ENCODE results near the gene WHAMM.

The WHAMM gene

GRCh38 chr15:82831894-82832600, 22.6 kb downstream of the WHAMM start:
- no peaks in the 10 kb centered on the region for H4K20me1 ChIP-seq (ENCODE audit: low read depth, low read length)
- H3K27ac ChIP-seq (ENCODE audit: low read depth, low read length): no peak overlapping the region
- H3F3A ChIP-seq (ENCODE audit: insufficient read depth): 0 out of 2 replicates have a peak, but pooled peaks cover 3% of the 10 kb centered on the region
- H3K36me3 ChIP-seq (ENCODE audit: low read length): peaks cover 44% of the 10 kb centered on the region
- H3K27me3 ChIP-seq (ENCODE audit: low read length): no peaks in the 10 kb centered on the region
- H3K4me2 ChIP-seq (ENCODE audit: low read depth, low read length, poor library complexity, severe bottlenecking): no peak overlapping the region
- no peak for TF ChIP-seq EZH2phosphoT487 (conservative IDR thresholded peaks at IDR 0.05; ENCODE audit: low read length)
- no peak for TF ChIP-seq CTCF (IDR thresholded peaks at IDR 0.05; ENCODE audit: insufficient read depth, low read length, poor library complexity, severe bottlenecking)
- H2AFZ ChIP-seq (ENCODE audit: low read depth, low read length, severe bottlenecking): no peak overlapping the region
- H3K79me2 ChIP-seq (ENCODE audit: insufficient read depth, low read length): no peaks in the 10 kb centered on the region
- H3K9me3 ChIP-seq (ENCODE audit: insufficient read depth, low read length): no peaks in the 10 kb centered on the region
- no peak overlapping the region for H3K4me3 ChIP-seq (ENCODE audit: insufficient read depth, low read length, poor library complexity, severe bottlenecking)
- H3K9me2 ChIP-seq (replicated peaks; ENCODE audit: insufficient read depth, low read length): no peaks in the 10 kb centered on the region
- H3K9ac ChIP-seq (ENCODE audit: low read length): no peak overlapping the region

- H3K27ac ChIP-seq (ENCODE audit: low read depth, low read length): no peak overlapping the region
- no peak for TF ChIP-seq CTCF (IDR thresholded peaks at IDR 0.05; ENCODE audit: insufficient read depth, low read length, poor library complexity, severe bottlenecking)
- TF ChIP-seq EZH2phosphoT487 (conservative IDR thresholded peaks at IDR 0.05; ENCODE audit: low read length): no peak
- H3K4me3 ChIP-seq (ENCODE audit: insufficient read depth, low read length, poor library complexity, severe bottlenecking): no peak overlapping the region
- H3F3A ChIP-seq (ENCODE audit: insufficient read depth): 0 out of 2 replicates have a peak, but pooled peaks cover 3% of the 10 kb centered on the region
- no peak overlapping the region for H3K4me2 ChIP-seq (ENCODE audit: low read depth, low read length, poor library complexity, severe bottlenecking)
- H3K79me2 ChIP-seq (ENCODE audit: insufficient read depth, low read length): no peaks in the 10 kb centered on the region
- no peaks in the 10 kb centered on the region for H3K9me3 ChIP-seq (ENCODE audit: insufficient read depth, low read length)
- no peaks in the 10 kb centered on the region for H3K27me3 ChIP-seq (ENCODE audit: low read length)
- no peak overlapping the region for H3K9ac ChIP-seq (ENCODE audit: low read length)
- no peaks in the 10 kb centered on the region for H3K9me2 ChIP-seq (replicated peaks; ENCODE audit: insufficient read depth, low read length)
- H2AFZ ChIP-seq (ENCODE audit: low read depth, low read length, severe bottlenecking): no peak overlapping the region
- no peaks in the 10 kb centered on the region for H4K20me1 ChIP-seq (ENCODE audit: low read depth, low read length)
- peaks cover 39% of the 10 kb centered on the region for H3K36me3 ChIP-seq (ENCODE audit: low read length)
Observed at GRCh38 chr15:82832601-82833361, 23.4 kb downstream of the WHAMM start.

- Histone ChIP-seq H3K9ac (ENCODE audit: low read length) (no peak overlapping the region), H3K9me2 (replicated peaks; ENCODE audit: insufficient read depth, low read length) (no peaks in the 10 kb centered on the region), H3K36me3 (ENCODE audit: low read length) (peaks cover 36% of the 10 kb centered on the region), H3F3A (ENCODE audit: insufficient read depth) (0 out of 2 replicates have a peak, but pooled peaks cover 3% of the 10 kb centered on the region), H3K79me2 (ENCODE audit: insufficient read depth, low read length) (no peaks in the 10 kb centered on the region), H3K9me3 (ENCODE audit: insufficient read depth, low read length) (no peaks in the 10 kb centered on the region), H2AFZ (ENCODE audit: low read depth, low read length, severe bottlenecking) (no peak overlapping the region), H3K4me2 (ENCODE audit: low read depth, low read length, poor library complexity, severe bottlenecking) (no peak overlapping the region), H3K27me3 (ENCODE audit: low read length) (no peaks in the 10 kb centered on the region), H3K4me3 (ENCODE audit: insufficient read depth, low read length, poor library complexity, severe bottlenecking) (no peak overlapping the region), H3K27ac (ENCODE audit: low read depth, low read length) (no peak overlapping the region), H4K20me1 (ENCODE audit: low read depth, low read length) (no peaks in the 10 kb centered on the region)
- TF ChIP-seq CTCF (IDR thresholded peaks at IDR 0.05; ENCODE audit: insufficient read depth, low read length, poor library complexity, severe bottlenecking): no peak
- TF ChIP-seq EZH2phosphoT487 (conservative IDR thresholded peaks at IDR 0.05; ENCODE audit: low read length): no peak
Observed at GRCh38 chr15:82833362-82833682, 23.9 kb downstream of the WHAMM start.
